BE2C (cell line): Measurements from ENCODE around the gene TMEM163.

Experiments
- DNase-seq: peaks from one replicate; pipeline ENCODE4 v3.0.0-alpha.2; 2020
- H3K27me3 ChIP-seq: fragments of 250-450 bp; sonication (Bioruptor Pico); 2 replicates; pipeline ENCODE4 v1.5.1; 2020; ENCODE audit warnings: mild to moderate bottlenecking
- H3K36me3 ChIP-seq: fragments of 250-450 bp; sonication (Bioruptor Pico); 2 replicates; pipeline ENCODE4 v1.5.1; 2020; ENCODE audit warnings: mild to moderate bottlenecking
- H3K4me1 ChIP-seq: fragments of 250-450 bp; sonication (Bioruptor Pico); 2 replicates; pipeline ENCODE4 v1.5.1; 2020
- H3K4me3 ChIP-seq: 2 replicates; pipeline ENCODE4 v1.5.1; 2011; ENCODE audit warnings: low read depth, low read length
- H3K9me3 ChIP-seq: fragments of 250-450 bp; sonication (Bioruptor Pico); 2 replicates; pipeline ENCODE4 v1.5.1; 2020
- CTCF ChIP-seq: IDR thresholded peaks from 2 replicates; pipeline ENCODE4 v1.5.1; 2012; ENCODE audit warnings: mild to moderate bottlenecking, low read depth, low read length

The TMEM163 gene

GRCh38 chr2:134462791-134463698 is 255.8 kb downstream of the TMEM163 start:
- H3K36me3 ChIP-seq, result no peaks in the 10 kb centered on the region
- TF ChIP-seq CTCF, result no peak
- no peak for DNase-seq

GRCh38 chr2:134462275-134462674 is 256.5 kb downstream of the TMEM163 start:
- Histone ChIP-seq H3K4me1 (no peaks in the 10 kb centered on the region), H3K27me3 (no peaks in the 10 kb centered on the region), H3K9me3 (no peaks in the 10 kb centered on the region), H3K36me3 (no peaks in the 10 kb centered on the region), H3K4me3 (no peak overlapping the region)
- DNase-seq, result no peak
- TF ChIP-seq CTCF, result no peak

More at GRCh38 chr2:134462791-134463698, 255.8 kb downstream of the TMEM163 start:
- Histone ChIP-seq H3K4me1 (no peaks in the 10 kb centered on the region), H3K9me3 (no peaks in the 10 kb centered on the region), H3K27me3 (no peaks in the 10 kb centered on the region), H3K4me3 (no peak overlapping the region)

GRCh38 chr2:134461511-134461910 is 257.3 kb downstream of the TMEM163 start:
- no peaks in the 10 kb centered on the region for H3K36me3 ChIP-seq
- TF ChIP-seq CTCF, result no peak
- H3K4me3 ChIP-seq, result no peak overlapping the region
- H3K27me3 ChIP-seq, result no peaks in the 10 kb centered on the region
- H3K9me3 ChIP-seq, result no peaks in the 10 kb centered on the region
- H3K4me1 ChIP-seq, result no peaks in the 10 kb centered on the region
- no peak for DNase-seq

GRCh38 chr2:134460583-134460998 is 258.2 kb downstream of the TMEM163 start:
- TF ChIP-seq CTCF, result peak; percentile 53
- H3K36me3 ChIP-seq, result no peaks in the 10 kb centered on the region
- DNase-seq, result peak; percentile 49
- H3K9me3 ChIP-seq, result no peaks in the 10 kb centered on the region
- H3K4me3 ChIP-seq, result no peak overlapping the region
- no peaks in the 10 kb centered on the region for H3K4me1 ChIP-seq
- no peaks in the 10 kb centered on the region for H3K27me3 ChIP-seq

GRCh38 chr2:134459706-134460406 is 258.9 kb downstream of the TMEM163 start:
- DNase-seq, result no peak
- no peaks in the 10 kb centered on the region for H3K9me3 ChIP-seq
- no peaks in the 10 kb centered on the region for H3K4me1 ChIP-seq
- no peaks in the 10 kb centered on the region for H3K36me3 ChIP-seq
- TF ChIP-seq CTCF, result no peak
- H3K4me3 ChIP-seq, result no peak overlapping the region
- H3K27me3 ChIP-seq, result no peaks in the 10 kb centered on the region

GRCh38 chr2:134458950-134459349 is 259.9 kb downstream of the TMEM163 start:
- no peak for DNase-seq
- Histone ChIP-seq H3K9me3 (no peaks in the 10 kb centered on the region), H3K4me1 (no peaks in the 10 kb centered on the region), H3K4me3 (no peak overlapping the region), H3K36me3 (no peaks in the 10 kb centered on the region), H3K27me3 (no peaks in the 10 kb centered on the region)
- TF ChIP-seq CTCF, result no peak
